Measurements from ENCODE around the gene GPX2. TPM values are rescaled to one million over a fixed set of nuclear protein-coding genes. Genes with fewer than 3 reads are reported as not detected.

Gene GPX2
- total RNA-seq, 1 experiment from 2014 or later, result 323 TPM

- Histone ChIP-seq H3K79me2 (ENCODE audit: low read depth) (peaks cover 40% of the 10 kb centered on the region), H3K4me1 (replicated peaks; ENCODE audit: insufficient read depth) (peaks cover 40% of the 10 kb centered on the region), H3K9me3 (ENCODE audit: insufficient read depth, low read depth) (no peaks in the 10 kb centered on the region), H3K27me3 (ENCODE audit: insufficient read depth, low read depth) (no peaks in the 10 kb centered on the region), H2AFZ (no peak overlapping the region), H3K4me2 (peak overlapping the region; percentile 82; the same call in 1 of the 2 replicates), H3K9me2 (ENCODE audit: insufficient read depth) (no peaks in the 10 kb centered on the region), H3K4me3 (no peak overlapping the region; the same call in 1 of the 2 replicates), H3K27ac (no peak overlapping the region), H4K20me1 (ENCODE audit: insufficient read depth) (no peaks in the 10 kb centered on the region), H3F3A (ENCODE audit: insufficient read depth, low read depth) (peaks cover 42% of the 10 kb centered on the region), H3K36me3 (ENCODE audit: low read depth) (peaks cover 17% of the 10 kb centered on the region)
- DNase-seq, result no peak
- no TSS peak for BruUV-seq (replicated peaks)
- TF ChIP-seq EZH2 (IDR thresholded peaks at IDR 0.05; ENCODE audit: low read depth), result no peak
- ChIA-PET CTCF (interaction anchor here (0.6 to 1.6 kb wide), 6 partner anchors 21 to 149 kb away, joined by 3 to 6 read pairs (median 3); no protein-coding TSS in a partner anchor), POLR2A (ENCODE audit: unreplicated experiment) (no interaction called here)
- intact Hi-C loops (cut with micrococcal nuclease; ENCODE audit: unreplicated experiment), result no loop called here
Measured at GRCh38 chr14:64939817-64940190, 2.7 kb downstream of the GPX2 start.

GRCh38 chr14:64938972-64939816, 3.4 kb downstream of the GPX2 start:
- intact Hi-C loops (cut with micrococcal nuclease; ENCODE audit: unreplicated experiment), result no loop called here
- H3F3A ChIP-seq (ENCODE audit: insufficient read depth, low read depth), result peaks cover 44% of the 10 kb centered on the region
- H4K20me1 ChIP-seq (ENCODE audit: insufficient read depth), result no peaks in the 10 kb centered on the region
- H3K4me3 ChIP-seq, result no peak overlapping the region
- H3K9me2 ChIP-seq (ENCODE audit: insufficient read depth), result no peaks in the 10 kb centered on the region
- peak overlapping the region; percentile 9; the same call in 1 of the 2 replicates for H3K27ac ChIP-seq
- POLR2A ChIA-PET (ENCODE audit: unreplicated experiment), result interaction anchor here (0.5 to 0.7 kb wide), 5 partner anchors 12 to 1027 kb away, joined by 3 to 26 read pairs (median 7); no protein-coding TSS in a partner anchor
- H3K27me3 ChIP-seq (ENCODE audit: insufficient read depth, low read depth), result no peaks in the 10 kb centered on the region
- DNase-seq, result no peak
- CTCF ChIA-PET, result interaction anchor here (0.7 to 1.2 kb wide), 3 partner anchors 28 to 81 kb away, joined by 3 to 6 read pairs (median 3); no protein-coding TSS in a partner anchor
- peaks cover 13% of the 10 kb centered on the region for H3K36me3 ChIP-seq (ENCODE audit: low read depth)
- no TSS peak for BruUV-seq (replicated peaks)
- no peak overlapping the region for H3K4me2 ChIP-seq
- peaks cover 40% of the 10 kb centered on the region for H3K79me2 ChIP-seq (ENCODE audit: low read depth)
- TF ChIP-seq CTCF (conservative IDR thresholded peaks at IDR 0.05) (no peak), EZH2 (IDR thresholded peaks at IDR 0.05; ENCODE audit: low read depth) (no peak)
- peaks cover 40% of the 10 kb centered on the region for H3K4me1 ChIP-seq (replicated peaks; ENCODE audit: insufficient read depth)
- H3K9me3 ChIP-seq (ENCODE audit: insufficient read depth, low read depth), result no peaks in the 10 kb centered on the region
- H2AFZ ChIP-seq, result no peak overlapping the region

- CTCF ChIA-PET, result no interaction called here
- Histone ChIP-seq H3K9me3 (ENCODE audit: insufficient read depth, low read depth) (no peaks in the 10 kb centered on the region), H3K36me3 (ENCODE audit: low read depth) (peaks cover 17% of the 10 kb centered on the region), H3K4me3 (no peak overlapping the region), H3K9me2 (ENCODE audit: insufficient read depth) (no peaks in the 10 kb centered on the region), H4K20me1 (ENCODE audit: insufficient read depth) (no peaks in the 10 kb centered on the region), H2AFZ (no peak overlapping the region), H3K27me3 (ENCODE audit: insufficient read depth, low read depth) (no peaks in the 10 kb centered on the region), H3K4me2 (no peak overlapping the region), H3K79me2 (ENCODE audit: low read depth) (peaks cover 40% of the 10 kb centered on the region), H3K27ac (peak overlapping the region; percentile 4; the same call in 1 of the 2 replicates), H3F3A (ENCODE audit: insufficient read depth, low read depth) (peaks cover 38% of the 10 kb centered on the region), H3K4me1 (replicated peaks; ENCODE audit: insufficient read depth) (peaks cover 26% of the 10 kb centered on the region)
- intact Hi-C loops (cut with micrococcal nuclease; ENCODE audit: unreplicated experiment), result loop anchor here (1.0 kb wide), 1 partner anchor 45 kb away; no protein-coding TSS in a partner anchor
- POLR2A ChIA-PET (ENCODE audit: unreplicated experiment), result no interaction called here
- no TSS peak for BruUV-seq (replicated peaks)
- peak in 1 of 2 experiments; percentile 42 for DNase-seq
- no peak for TF ChIP-seq EZH2 (IDR thresholded peaks at IDR 0.05; ENCODE audit: low read depth)
- peak; percentile 63 for TF ChIP-seq CTCF (conservative IDR thresholded peaks at IDR 0.05)
Measured at GRCh38 chr14:64937821-64938193, 4.7 kb downstream of the GPX2 start.
